Middle frontal gyrus (tissue), 1 donor: Measurements from ENCODE around the gene RFTN2.
"Not testable (repeated sequence)": the region's sequence is repeated elsewhere in the genome, so short reads cannot be mapped to it uniquely, and the experiment has no call there.

Source experiments
- DNase-seq: peaks from one replicate; pipeline ENCODE4 v3.0.0-alpha.2; 2015; ENCODE audit warnings: low spot score; ENCODE audit errors: extremely low spot score

Gene RFTN2

GRCh38 chr2:197604117-197604860, 71.1 kb downstream of the RFTN2 start:
- DNase-seq, result no peak

- DNase-seq, result no peak
These were observed 73.7 kb downstream of the RFTN2 start for GRCh38 chr2:197601726-197602125.

GRCh38 chr2:197600306-197600705, 75.1 kb downstream of the RFTN2 start:
- DNase-seq, result no peak

GRCh38 chr2:197599285-197599965, 76.0 kb downstream of the RFTN2 start:
- DNase-seq, result no peak

GRCh38 chr2:197598450-197598849, 76.9 kb downstream of the RFTN2 start:
- DNase-seq, result no peak

GRCh38 chr2:197597166-197597565, 78.2 kb downstream of the RFTN2 start:
- DNase-seq, result no peak

GRCh38 chr2:197596766-197597165, 78.6 kb downstream of the RFTN2 start:
- DNase-seq, result no peak

- DNase-seq, result no peak
These were observed 83.9 kb downstream of the RFTN2 start for GRCh38 chr2:197591339-197592072.

GRCh38 chr2:197587255-197587654, 88.1 kb downstream of the RFTN2 start:
- DNase-seq, result not testable (repeated sequence)

- not testable (repeated sequence) for DNase-seq
These were observed 95.2 kb downstream of the RFTN2 start for GRCh38 chr2:197580166-197580565.

GRCh38 chr2:197578294-197578693, 97.1 kb downstream of the RFTN2 start:
- DNase-seq, result not testable (repeated sequence)

GRCh38 chr2:197577446-197577845, 97.9 kb downstream of the RFTN2 start:
- no peak for DNase-seq

GRCh38 chr2:197576631-197577030, 98.8 kb downstream of the RFTN2 start:
- no peak for DNase-seq

GRCh38 chr2:197575987-197576386, 99.4 kb downstream of the RFTN2 start:
- DNase-seq, result no peak

GRCh38 chr2:197573608-197574007, 101.8 kb downstream of the RFTN2 start:
- no peak for DNase-seq

GRCh38 chr2:197571627-197572271, 103.6 kb downstream of the RFTN2 start:
- no peak for DNase-seq

- DNase-seq, result no peak
These were observed 115.2 kb downstream of the RFTN2 start for GRCh38 chr2:197560146-197560665.

GRCh38 chr2:197559681-197560080, 115.7 kb downstream of the RFTN2 start:
- no peak for DNase-seq

- DNase-seq, result no peak
These were observed 117.0 kb downstream of the RFTN2 start for GRCh38 chr2:197558393-197558792.

- no peak for DNase-seq
These were observed 118.9 kb downstream of the RFTN2 start for GRCh38 chr2:197556456-197556855.

GRCh38 chr2:197555467-197555866, 119.9 kb downstream of the RFTN2 start:
- DNase-seq, result no peak
